A172 (cell line): ENCODE results near the gene PLPP3. TPM values are rescaled to one million over a fixed set of nuclear protein-coding genes. Genes with fewer than 3 reads are reported as not detected.
"Not testable (repeated sequence)": the region's sequence is repeated elsewhere in the genome, so short reads cannot be mapped to it uniquely, and the experiment has no call there.

Source experiments
- DNase-seq: peaks from one replicate; pipeline ENCODE4 v3.0.0-alpha.2; 2015; ENCODE audit warnings: low spot score
- total RNA-seq: library from RNA; depleted of rRNA; stranded (reverse); fragments of >200 nt; shearing (Covaris generic); gene quantifications from 2 replicates; pipeline ENCODE4 v1.2.3, GENCODE V29; 2014; rRNA removed

PLPP3 gene
- 2.8 and 5.9 TPM in 2 replicates for total RNA-seq

GRCh38 chr1:56578963-56579875, at the start of gene PLPP3:
Gene PLPP3 (minus strand): TSS chr1:56579563. CDS start chr1:56579016, 547 bp downstream.
- DNase-seq, result peak; percentile 82

- DNase-seq, result no peak
Measured at GRCh38 chr1:56627636-56628039, 48.3 kb upstream of the PLPP3 start.

GRCh38 chr1:56627019-56627635, 47.8 kb upstream of the PLPP3 start:
- DNase-seq, result no peak

GRCh38 chr1:56626546-56626945, 47.2 kb upstream of the PLPP3 start:
- no peak for DNase-seq

GRCh38 chr1:56625819-56626440, 46.6 kb upstream of the PLPP3 start:
- DNase-seq, result no peak

- no peak for DNase-seq
Measured at GRCh38 chr1:56617141-56617540, 37.8 kb upstream of the PLPP3 start.

- DNase-seq, result not testable (repeated sequence)
Measured at GRCh38 chr1:56610770-56611169, 31.4 kb upstream of the PLPP3 start.

GRCh38 chr1:56610097-56610496, 30.7 kb upstream of the PLPP3 start:
- DNase-seq, result not testable (repeated sequence)

GRCh38 chr1:56595397-56596191, 16.2 kb upstream of the PLPP3 start:
- not testable (repeated sequence) for DNase-seq

GRCh38 chr1:56591909-56592308, 12.5 kb upstream of the PLPP3 start:
- no peak for DNase-seq

- DNase-seq, result no peak
Measured at GRCh38 chr1:56590520-56591011, 11.2 kb upstream of the PLPP3 start.

- DNase-seq, result no peak
Measured at GRCh38 chr1:56589369-56589768, 10.0 kb upstream of the PLPP3 start.

- DNase-seq, result no peak
Measured at GRCh38 chr1:56586502-56586901, 7.1 kb upstream of the PLPP3 start.

- no peak for DNase-seq
Measured at GRCh38 chr1:56585985-56586384, 6.6 kb upstream of the PLPP3 start.

GRCh38 chr1:56584910-56585528, 5.7 kb upstream of the PLPP3 start:
- DNase-seq, result peak; percentile 54

GRCh38 chr1:56583957-56584468, 4.7 kb upstream of the PLPP3 start:
- no peak for DNase-seq

GRCh38 chr1:56580771-56581170, 1.4 kb upstream of the PLPP3 start:
- DNase-seq, result no peak

- DNase-seq, result peak; percentile 15
Measured at GRCh38 chr1:56578138-56578962, 1.0 kb downstream of the PLPP3 start.

GRCh38 chr1:56577406-56578137, 1.8 kb downstream of the PLPP3 start:
- DNase-seq, result no peak
